GM18505 (cell line): ENCODE results near the gene HTR6.
"Not testable (repeated sequence)": the region's sequence is repeated elsewhere in the genome, so short reads cannot be mapped to it uniquely, and the experiment has no call there.

Experiments
- ATAC-seq: cut with Tn5 transposase; IDR thresholded peaks from one replicate; pipeline ENCODE4 v1.9.1; 2021; ENCODE audit not compliant: unreplicated experiment
- POLR2A ChIP-seq: IDR thresholded peaks from 4 replicates; pipeline ENCODE4 v1.6.1; 2011; ENCODE audit warnings: borderline replicate concordance; ENCODE audit not compliant: insufficient read depth, insufficient read length; ENCODE audit errors: extremely low read depth

The HTR6 gene

DNA sequence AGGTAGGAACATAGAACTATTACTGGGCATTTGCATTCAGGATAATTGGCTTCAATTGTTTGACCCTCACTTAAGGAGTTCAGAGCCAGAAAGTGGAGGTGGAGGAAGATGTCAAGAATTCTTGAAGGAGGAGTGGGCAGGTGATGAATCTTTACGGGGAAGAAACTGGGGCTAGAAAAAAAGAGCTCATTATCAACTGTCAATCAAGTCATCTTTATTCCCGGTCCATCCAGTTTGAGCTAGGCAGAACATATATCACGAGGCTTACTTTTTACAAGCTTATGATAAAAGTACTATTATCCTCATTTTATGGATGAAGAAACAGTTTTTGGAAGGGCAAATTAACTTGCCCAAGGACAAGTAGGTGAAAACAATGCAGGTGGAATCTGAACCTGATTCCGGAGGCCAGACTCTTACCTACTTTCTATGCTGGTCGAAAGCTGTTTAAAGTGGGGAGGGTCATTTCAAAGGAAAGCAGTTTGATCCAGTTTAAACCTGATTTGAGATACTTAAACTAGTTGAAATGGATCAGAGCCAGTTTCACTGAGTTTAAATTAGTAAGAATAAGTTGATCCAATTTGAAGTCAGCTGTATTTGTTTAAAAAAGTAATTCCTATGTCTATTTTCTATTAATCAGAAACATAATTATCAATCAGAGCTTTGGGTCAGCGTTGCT is 33.8 kb upstream of the HTR6 start:
- no peak for TF ChIP-seq POLR2A
- ATAC-seq = no peak

GRCh38 chr1:19632211-19632610 is 32.5 kb upstream of the HTR6 start:
- ATAC-seq = no peak
- TF ChIP-seq POLR2A = no peak

GRCh38 chr1:19633106-19633505 is 31.6 kb upstream of the HTR6 start:
- no peak for TF ChIP-seq POLR2A
- ATAC-seq = no peak

- not testable (repeated sequence) for ATAC-seq
These were observed 29.6 kb upstream of the HTR6 start for GRCh38 chr1:19635064-19635463.

DNA sequence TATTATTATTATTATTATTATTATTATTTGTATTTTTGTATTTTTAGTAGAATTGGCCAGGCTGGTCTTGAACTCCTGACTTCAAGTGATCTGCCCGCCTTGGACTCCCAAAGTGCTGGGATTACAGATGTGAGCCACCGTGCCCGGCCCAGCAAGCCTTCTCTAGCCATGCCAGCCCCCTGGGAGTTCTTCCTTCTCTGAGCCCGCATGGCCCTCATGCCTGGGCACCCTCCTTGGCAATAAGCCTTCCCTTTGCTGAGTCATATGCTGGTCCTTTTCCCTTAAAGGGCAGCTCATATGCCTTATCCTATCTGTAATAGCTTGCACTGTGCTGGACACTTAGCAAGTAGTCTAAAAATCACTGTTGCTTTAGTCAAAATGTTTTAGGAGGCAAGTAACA is 29.0 kb upstream of the HTR6 start:
- ATAC-seq = no peak
- TF ChIP-seq POLR2A = no peak

DNA sequence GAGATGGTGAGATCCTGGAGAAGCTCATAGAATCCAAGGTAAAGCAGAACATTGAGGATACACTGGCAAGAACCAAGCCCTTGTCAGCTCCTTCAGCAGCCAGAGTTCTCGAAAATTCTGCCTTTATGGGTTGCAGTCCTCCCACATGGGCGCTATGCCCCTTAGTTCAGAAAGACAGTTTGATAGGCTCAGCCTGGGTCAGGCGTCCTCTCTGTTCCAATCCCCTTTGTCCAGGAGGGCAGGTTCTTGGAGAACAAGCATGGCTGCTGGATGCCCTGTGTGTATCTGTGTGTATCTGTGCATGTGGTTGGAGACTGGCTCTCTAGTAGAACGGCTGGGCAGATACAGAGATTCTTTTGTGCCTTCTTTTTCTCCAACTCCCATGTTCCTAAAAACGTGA is 28.6 kb upstream of the HTR6 start:
- ATAC-seq = no peak
- no peak for TF ChIP-seq POLR2A

DNA sequence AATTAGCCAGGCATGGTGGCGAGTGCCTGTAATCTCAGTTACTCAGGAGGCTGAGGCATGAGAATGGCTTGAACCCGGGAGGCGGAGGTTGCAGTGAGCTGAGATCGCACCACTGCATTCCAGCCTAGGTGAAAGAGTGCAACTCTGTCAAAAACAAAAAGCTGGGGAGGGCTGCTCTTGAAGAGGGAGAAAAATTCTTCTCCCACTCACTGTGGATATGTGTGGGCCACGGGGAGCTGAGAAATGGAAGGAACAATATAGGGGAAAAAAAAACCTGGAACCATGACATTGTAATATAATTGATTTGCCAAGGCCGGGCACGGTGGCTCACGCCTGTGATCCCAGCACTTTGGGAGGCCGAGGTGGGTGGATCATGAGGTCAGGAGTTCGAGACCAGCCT is 27.9 kb upstream of the HTR6 start:
- not testable (repeated sequence) for ATAC-seq

DNA sequence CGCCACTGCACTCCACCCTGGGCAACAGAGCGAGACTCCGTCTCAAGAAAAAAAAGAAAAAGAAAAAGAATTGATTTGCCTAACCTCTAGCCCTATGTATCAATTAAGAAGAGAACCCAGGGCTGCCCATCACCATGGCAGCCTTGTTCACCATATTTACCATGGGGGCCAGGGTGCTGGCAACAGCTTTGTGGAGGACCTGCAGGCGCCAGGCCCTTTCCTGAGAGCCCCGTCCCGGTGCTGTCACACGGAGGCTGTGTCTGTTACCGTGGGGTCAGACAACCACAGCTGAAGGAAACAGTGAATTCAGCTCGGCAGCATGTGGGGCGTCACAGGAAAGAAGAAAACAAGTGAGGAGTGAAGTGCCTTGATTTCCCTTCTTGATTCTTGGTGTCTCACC is 27.1 kb upstream of the HTR6 start:
- ATAC-seq = no peak
- no peak for TF ChIP-seq POLR2A

GRCh38 chr1:19639228-19639627 is 25.4 kb upstream of the HTR6 start:
- ATAC-seq = not testable (repeated sequence)

DNA sequence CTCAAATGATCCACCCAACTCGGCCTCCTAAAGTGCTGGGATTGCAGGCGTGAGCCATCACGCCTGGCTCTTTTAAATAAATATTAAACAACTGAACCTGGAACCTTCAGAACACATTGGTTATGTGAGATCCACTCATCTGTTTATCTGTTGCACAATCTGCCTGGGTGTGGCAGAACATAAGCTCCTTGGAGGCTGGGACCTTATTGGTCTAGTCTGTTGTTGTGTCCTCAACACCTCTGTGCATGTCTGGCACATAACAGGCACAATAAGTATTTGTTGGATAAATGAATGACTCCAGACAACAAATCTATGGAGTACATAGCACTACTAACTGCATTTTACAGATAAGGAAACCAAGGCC is 24.7 kb upstream of the HTR6 start:
- no peak for ATAC-seq
- TF ChIP-seq POLR2A = no peak

GRCh38 chr1:19640363-19641316 is 24.0 kb upstream of the HTR6 start:
- no peak for ATAC-seq
- no peak for TF ChIP-seq POLR2A

DNA sequence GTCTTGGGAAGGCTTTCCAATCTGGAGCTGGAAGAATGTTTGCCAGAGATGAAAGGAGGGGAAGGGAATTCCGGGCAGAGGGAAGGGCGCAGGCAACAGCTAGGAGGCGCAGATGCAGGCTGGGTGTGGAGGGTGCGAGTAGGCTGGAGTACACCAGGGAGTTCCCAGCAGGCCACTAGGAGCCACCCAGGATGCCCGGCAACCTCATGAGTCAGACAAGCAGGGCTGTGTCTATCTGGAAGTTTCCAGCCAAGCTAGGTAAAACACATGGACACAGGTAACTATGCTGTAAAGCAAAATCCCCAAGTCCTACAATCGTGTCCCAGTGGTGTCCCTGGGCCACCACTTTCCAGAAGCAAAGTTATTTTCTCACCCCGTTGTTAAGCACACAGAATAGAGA is 21.6 kb upstream of the HTR6 start:
- ATAC-seq = no peak
- TF ChIP-seq POLR2A = no peak

GRCh38 chr1:19643602-19644394 is 20.9 kb upstream of the HTR6 start, which contains the start of gene NBL1:
Gene NBL1, plus strand, starts transcription at chr1:19644311. Its CDS starts 10,720 bp downstream, at chr1:19655031.
- ATAC-seq = no peak
- TF ChIP-seq POLR2A = no peak

- TF ChIP-seq POLR2A = no peak
- no peak for ATAC-seq
These were observed 20.3 kb upstream of the HTR6 start for GRCh38 chr1:19644395-19644680.
